GM10266 (cell line): ENCODE data around the gene FGD4.

Experiments used
- DNase-seq: peaks from one replicate; pipeline ENCODE4 v3.0.0; 2012; ENCODE audit errors: extremely low spot score
- TF ChIP-seq, protein P1 (sequence below): IDR thresholded peaks from 2 replicates; pipeline ENCODE4 v1.5.1; 2012; ENCODE audit warnings: mild to moderate bottlenecking, low read depth; ENCODE audit not compliant: control insufficient read depth, insufficient read depth; ENCODE audit errors: missing control alignments

The FGD4 gene

DNA sequence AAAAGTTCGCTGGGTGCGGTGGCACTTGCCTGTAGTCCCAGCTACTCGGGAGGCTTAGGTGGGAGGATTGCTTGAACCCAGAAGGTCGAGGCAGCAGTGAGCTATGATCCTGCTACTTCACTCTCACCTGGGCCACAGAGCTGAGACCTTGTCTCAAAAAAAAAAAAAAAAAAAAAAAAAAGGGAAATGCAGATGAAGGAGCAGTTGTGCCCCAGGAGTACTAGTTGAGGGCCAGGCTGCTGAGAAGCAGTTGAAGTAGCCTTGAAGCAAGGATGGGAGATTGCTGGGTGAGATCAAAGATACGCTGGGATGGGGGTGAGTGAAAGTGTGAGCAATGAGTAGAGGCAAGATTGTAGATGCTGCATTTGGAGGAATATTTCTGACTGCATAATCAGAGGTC, 186.3 kb downstream of the FGD4 start:
- TF ChIP-seq, protein P1, sequence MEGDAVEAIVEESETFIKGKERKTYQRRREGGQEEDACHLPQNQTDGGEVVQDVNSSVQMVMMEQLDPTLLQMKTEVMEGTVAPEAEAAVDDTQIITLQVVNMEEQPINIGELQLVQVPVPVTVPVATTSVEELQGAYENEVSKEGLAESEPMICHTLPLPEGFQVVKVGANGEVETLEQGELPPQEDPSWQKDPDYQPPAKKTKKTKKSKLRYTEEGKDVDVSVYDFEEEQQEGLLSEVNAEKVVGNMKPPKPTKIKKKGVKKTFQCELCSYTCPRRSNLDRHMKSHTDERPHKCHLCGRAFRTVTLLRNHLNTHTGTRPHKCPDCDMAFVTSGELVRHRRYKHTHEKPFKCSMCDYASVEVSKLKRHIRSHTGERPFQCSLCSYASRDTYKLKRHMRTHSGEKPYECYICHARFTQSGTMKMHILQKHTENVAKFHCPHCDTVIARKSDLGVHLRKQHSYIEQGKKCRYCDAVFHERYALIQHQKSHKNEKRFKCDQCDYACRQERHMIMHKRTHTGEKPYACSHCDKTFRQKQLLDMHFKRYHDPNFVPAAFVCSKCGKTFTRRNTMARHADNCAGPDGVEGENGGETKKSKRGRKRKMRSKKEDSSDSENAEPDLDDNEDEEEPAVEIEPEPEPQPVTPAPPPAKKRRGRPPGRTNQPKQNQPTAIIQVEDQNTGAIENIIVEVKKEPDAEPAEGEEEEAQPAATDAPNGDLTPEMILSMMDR: no peak
- no peak for DNase-seq

DNA sequence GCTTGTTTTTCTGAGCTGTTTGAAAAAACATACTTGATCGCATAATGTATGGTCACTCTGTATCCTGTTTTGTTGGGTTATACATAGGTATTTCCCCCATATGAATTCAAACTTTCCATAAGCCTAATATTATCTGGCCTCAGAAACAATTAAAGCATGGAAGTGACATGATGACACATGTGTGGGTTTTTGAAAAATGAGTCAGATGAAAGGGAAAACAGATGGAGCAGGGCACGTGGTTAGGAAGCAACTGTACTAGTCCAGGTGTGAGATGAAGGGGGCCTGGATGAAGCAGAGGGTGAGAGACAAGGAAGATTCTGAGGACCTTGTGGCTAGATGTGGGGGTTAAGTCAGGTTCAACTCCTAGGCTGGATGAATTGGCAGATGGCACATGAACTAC, 187.0 kb downstream of the FGD4 start:
- TF ChIP-seq, protein P1: no peak
- DNase-seq: no peak

DNA sequence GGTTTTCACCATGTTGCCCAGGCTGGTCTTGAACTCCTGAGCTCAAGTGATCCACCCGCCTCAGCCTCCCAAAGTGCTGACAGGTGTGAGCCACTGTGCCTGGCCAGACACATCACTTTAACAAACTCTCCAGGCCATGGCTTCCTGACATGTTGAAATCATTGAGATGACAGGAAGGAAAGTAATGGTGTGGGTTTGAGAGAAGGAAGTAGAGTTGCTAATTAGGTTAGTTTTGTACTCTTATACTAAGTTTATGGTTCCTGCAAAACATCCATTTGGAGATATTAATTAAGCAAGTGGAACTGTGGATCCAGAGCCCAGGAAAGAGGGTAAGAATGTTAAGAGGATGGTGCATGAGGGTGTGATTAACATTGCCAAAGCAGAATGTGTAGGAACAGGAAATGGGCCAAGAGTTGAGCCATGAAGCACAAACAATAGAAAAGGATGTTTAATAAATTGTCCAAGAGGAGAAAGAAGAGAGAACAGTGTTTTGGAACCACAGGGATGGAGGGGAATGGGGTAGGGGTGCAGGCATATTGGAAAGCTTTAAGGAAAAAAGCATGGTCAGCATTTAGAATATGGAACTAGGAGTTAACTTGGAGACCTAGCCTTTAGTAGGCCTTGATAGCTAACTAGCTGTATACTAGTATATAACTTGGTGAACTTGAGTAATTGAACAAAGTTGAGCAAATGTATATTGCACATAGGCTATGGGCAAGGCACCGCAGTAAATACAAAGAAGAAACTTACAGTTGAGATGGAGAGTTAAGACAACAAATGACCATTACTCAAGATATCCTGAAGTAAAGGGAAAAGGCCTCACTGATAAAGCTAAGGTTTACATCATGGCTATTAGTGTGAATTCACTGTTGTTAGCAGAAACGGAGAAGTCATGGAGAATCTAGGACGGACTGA, 188.5 kb downstream of the FGD4 start:
- TF ChIP-seq, protein P1: no peak
- no peak for DNase-seq

DNA sequence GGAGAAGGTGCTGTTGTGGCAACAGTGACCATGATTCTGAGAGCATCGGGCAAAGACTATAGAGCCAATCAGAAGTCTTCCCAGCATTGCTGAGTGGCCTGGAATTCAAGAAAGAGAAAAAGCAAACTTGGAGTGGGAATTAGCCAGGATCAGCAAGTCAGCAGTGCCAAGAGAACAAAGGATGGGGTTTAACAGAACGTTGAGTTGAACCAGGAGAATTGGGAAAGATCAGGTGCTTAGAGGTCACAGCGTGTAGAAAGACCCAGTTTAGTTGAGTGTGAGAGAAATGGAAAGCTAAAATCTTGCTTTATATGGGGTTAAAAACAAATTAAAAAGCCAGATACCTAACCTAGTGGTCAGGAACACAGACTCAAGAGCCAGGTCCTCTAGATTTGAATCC, 189.2 kb downstream of the FGD4 start:
- TF ChIP-seq, protein P1: no peak
- no peak for DNase-seq

- TF ChIP-seq, protein P1: no peak
- no peak for DNase-seq
Observed at GRCh38 chr12:32589165-32589865, 190.0 kb downstream of the FGD4 start.

- TF ChIP-seq, protein P1: no peak
- no peak for DNase-seq
Observed at GRCh38 chr12:32595251-32595650, 195.9 kb downstream of the FGD4 start.

GRCh38 chr12:32596030-32596429, 196.7 kb downstream of the FGD4 start:
- TF ChIP-seq, protein P1: no peak
- no peak for DNase-seq
